SJSA1 (cell line): ENCODE data around the gene DNAH14. TPM values are rescaled to one million over a fixed set of nuclear protein-coding genes. Genes with fewer than 3 reads are reported as not detected.
"Not testable (repeated sequence)": the region's sequence is repeated elsewhere in the genome, so short reads cannot be mapped to it uniquely, and the experiment has no call there.

ENCODE experiments used
- DNase-seq, 2 experiments: peaks; one replicate each; pipeline ENCODE4 v3.0.0-alpha.2; 2015 to 2020; ENCODE audit warnings: low spot score in 2 of 2, low read depth in 1 of 2
- H3K27ac ChIP-seq: fragments of 250-450 bp; sonication (Bioruptor Pico); 2 replicates; pipeline ENCODE4 v1.5.1; 2020; ENCODE audit warnings: mild to moderate bottlenecking, moderate library complexity
- H3K27me3 ChIP-seq: fragments of 250-450 bp; sonication (Bioruptor Pico); replicated peaks from 2 replicates; pipeline ENCODE4 v1.5.1; 2020; ENCODE audit warnings: mild to moderate bottlenecking, moderate library complexity
- H3K36me3 ChIP-seq: fragments of 250-450 bp; sonication (Bioruptor Pico); 2 replicates; pipeline ENCODE4 v1.5.1; 2020; ENCODE audit warnings: mild to moderate bottlenecking
- H3K4me1 ChIP-seq: fragments of 250-450 bp; sonication (Bioruptor Pico); replicated peaks from 2 replicates; pipeline ENCODE4 v1.6.1; 2021; ENCODE audit warnings: mild to moderate bottlenecking
- H3K4me3 ChIP-seq: fragments of 250-450 bp; sonication (Bioruptor Pico); 2 replicates; pipeline ENCODE4 v1.5.1; 2020; ENCODE audit warnings: mild to moderate bottlenecking
- H3K9me3 ChIP-seq: fragments of 250-450 bp; sonication (Bioruptor Pico); replicated peaks from 2 replicates; pipeline ENCODE4 v1.5.1; 2020; ENCODE audit warnings: mild to moderate bottlenecking
- total RNA-seq: library from RNA; depleted of rRNA; stranded (reverse); fragments of >200 nt; shearing (Covaris generic); gene quantifications from 2 replicates; pipeline ENCODE4 v1.2.3, GENCODE V29; 2014

Gene DNAH14
- total RNA-seq, 1 experiment from 2014 or later = 51.7 TPM

DNA sequence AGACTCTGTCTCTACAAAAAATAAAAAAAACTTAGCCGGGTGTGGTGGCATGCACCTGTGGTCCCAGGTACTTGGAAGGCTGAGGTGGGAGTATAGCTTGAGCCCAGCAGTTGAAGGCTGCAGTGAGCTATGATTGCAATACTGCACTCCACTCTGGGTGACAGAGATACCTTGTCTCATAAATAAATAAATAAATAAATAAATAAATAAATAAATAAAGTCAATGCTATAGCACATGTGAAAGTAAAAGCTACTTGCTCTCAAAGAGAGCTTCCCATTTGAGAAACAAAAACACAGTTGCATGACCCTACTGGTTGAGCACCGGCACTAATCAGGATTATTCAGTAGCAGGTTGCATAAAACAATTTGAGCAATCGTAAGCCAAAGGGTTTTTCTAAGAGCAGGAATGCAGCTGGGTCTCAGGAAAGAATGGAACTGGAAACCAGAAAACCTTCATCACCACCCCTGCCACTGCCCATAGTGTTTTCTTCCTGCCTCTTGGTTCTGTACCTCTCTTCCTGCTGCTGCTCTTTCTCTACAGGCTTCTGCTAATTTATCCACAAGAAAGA, 29.3 kb upstream of the DNAH14 start:
- no peak overlapping the region for H3K27ac ChIP-seq
- no peaks in the 10 kb centered on the region for H3K36me3 ChIP-seq
- H3K9me3 ChIP-seq = peaks cover 5% of the 10 kb centered on the region
- H3K27me3 ChIP-seq = no peaks in the 10 kb centered on the region
- no peak for DNase-seq
- no peaks in the 10 kb centered on the region for H3K4me1 ChIP-seq
- H3K4me3 ChIP-seq = no peak overlapping the region

DNA sequence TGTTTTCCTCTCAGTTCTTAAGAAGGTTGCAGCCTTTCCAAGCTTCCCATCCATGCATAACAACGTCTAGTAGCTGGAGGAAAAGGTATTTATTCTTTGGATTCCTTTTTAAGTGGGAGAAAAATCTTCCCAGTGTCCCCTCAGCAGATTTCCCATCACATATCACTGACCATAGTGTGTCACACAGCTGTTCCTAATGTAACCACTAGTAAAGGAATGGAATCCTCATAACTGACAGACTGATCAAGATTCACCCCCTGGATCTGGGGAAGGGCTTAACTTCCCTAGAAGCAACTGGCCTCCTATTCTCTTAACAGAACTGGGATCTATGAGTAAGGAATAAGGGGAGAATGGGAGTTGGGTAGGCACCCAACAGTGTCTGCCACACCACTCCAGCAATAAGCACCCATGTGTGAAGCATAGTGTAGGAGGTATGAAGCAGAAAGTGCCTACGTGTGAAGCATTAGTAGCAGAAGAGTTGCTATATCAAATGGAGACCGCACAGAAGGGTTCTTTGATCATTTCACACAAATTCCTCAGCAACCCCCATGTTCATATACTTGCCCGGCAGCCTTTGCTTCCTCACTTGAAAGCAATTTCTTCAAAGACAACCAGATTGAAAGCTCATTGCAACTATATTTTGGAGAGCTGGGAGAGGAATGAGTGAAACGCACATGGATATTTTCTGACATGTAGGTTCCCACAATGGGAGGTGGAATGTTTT, 28.2 kb upstream of the DNAH14 start:
- Histone ChIP-seq H3K27me3 (no peaks in the 10 kb centered on the region), H3K4me1 (no peaks in the 10 kb centered on the region), H3K4me3 (no peak overlapping the region), H3K36me3 (no peaks in the 10 kb centered on the region), H3K27ac (no peak overlapping the region), H3K9me3 (peaks cover 5% of the 10 kb centered on the region)
- no peak for DNase-seq

DNA sequence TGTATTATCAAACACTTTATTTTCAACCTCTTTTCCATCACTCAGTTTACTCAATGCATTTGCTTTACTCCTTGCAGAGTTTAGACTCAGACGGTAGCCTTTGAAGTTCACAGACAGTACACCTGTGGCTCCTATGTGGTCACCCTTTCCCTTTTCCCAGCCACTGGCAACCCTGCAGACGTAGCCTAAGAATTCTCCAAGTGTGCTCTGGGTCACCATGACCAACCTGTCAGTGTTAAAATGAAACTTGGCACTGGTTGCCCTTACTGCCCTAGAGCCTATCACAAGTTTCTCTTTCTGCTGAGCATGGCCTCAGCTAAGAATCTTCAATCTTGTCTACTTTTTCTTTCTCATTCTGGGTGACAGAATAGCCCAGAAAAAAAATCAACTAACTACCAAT, 25.5 kb upstream of the DNAH14 start:
- no peak overlapping the region for H3K27ac ChIP-seq
- no peak overlapping the region for H3K4me3 ChIP-seq
- no peaks in the 10 kb centered on the region for H3K4me1 ChIP-seq
- no peaks in the 10 kb centered on the region; the same call in 1 of the 2 replicates for H3K27me3 ChIP-seq
- no peaks in the 10 kb centered on the region for H3K36me3 ChIP-seq
- DNase-seq = no peak
- no peaks in the 10 kb centered on the region; the same call in 1 of the 2 replicates for H3K9me3 ChIP-seq

DNA sequence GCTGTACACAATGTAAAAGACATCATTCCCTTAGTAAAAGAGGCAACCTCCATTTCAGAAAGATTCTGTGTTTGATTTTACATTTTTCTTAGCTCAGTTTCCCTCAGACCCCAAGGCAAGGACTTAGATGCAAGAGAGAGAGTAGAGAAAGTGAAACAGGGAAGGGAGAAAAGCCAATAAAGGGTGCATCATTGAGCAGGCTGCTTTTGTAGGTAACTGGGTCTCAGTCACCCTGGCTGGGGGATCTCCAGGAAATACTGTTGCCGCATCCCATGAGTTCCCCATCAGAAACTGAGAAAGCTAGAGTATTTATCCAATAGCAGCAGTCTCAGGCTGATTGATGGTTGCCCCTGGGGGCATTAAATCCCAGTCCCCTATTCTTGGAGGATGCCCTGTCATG, 23.1 kb upstream of the DNAH14 start:
- H3K4me3 ChIP-seq = no peak overlapping the region
- H3K27ac ChIP-seq = no peak overlapping the region
- no peaks in the 10 kb centered on the region for H3K4me1 ChIP-seq
- no peak for DNase-seq
- no peaks in the 10 kb centered on the region for H3K36me3 ChIP-seq
- H3K27me3 ChIP-seq = no peaks in the 10 kb centered on the region; the same call in 1 of the 2 replicates
- peaks cover 9% of the 10 kb centered on the region for H3K9me3 ChIP-seq

DNA sequence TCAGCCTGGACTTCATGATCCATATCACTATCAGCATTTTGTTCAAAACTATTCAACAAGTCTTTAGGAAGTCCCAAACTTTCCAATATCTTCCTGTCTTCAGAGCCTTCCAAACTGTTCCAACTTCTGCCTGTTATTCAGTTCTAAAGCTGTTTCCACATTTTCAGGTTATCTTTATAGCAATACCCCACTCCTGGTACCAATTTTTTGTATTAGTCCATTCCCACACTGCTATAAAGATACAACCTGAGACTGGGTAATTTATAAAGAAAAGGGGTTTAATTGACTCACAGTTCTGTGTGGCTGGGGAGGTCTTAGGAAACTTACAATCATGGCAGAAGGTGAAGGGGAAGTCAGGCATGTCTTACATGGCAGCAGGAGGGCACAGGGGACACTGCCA, 18.3 kb upstream of the DNAH14 start:
- Histone ChIP-seq H3K4me1 (no peaks in the 10 kb centered on the region), H3K27ac (no peak overlapping the region), H3K27me3 (no peaks in the 10 kb centered on the region; the same call in 1 of the 2 replicates), H3K36me3 (no peaks in the 10 kb centered on the region), H3K4me3 (no peak overlapping the region), H3K9me3 (peaks cover 9% of the 10 kb centered on the region)
- no peak for DNase-seq

DNA sequence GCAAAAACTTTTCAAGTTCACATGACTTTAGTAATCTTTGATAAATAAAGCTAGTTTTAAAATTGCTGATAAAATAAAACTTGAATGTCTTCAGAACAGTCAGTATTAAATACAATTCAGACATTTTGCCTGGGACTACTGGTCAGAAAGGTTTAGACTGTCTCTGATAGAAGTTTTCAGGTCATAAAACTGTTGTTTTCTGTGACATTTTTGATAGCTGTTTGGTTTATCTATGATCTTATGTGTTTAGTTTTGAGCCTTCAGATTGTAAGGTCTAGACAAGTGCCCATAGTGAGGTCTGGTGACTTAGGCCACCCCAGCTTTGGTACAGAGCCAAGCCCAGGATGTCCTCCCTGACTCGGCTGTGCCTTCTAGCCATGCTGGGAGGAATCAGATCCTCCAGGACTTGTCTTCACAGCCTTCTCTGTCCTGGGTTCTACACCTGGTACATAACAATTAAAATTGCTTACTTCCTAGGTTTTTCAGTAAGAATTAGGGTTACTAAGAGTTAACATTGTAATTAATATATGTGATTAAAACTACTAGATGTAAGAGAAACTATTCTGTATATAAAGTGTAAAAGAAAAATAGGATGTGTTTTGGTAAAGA, 15.1 kb upstream of the DNAH14 start:
- peaks cover 9% of the 10 kb centered on the region for H3K9me3 ChIP-seq
- no peak overlapping the region for H3K27ac ChIP-seq
- no peaks in the 10 kb centered on the region for H3K27me3 ChIP-seq
- no peak overlapping the region for H3K4me3 ChIP-seq
- no peak for DNase-seq
- H3K4me1 ChIP-seq = peaks cover 11% of the 10 kb centered on the region
- no peaks in the 10 kb centered on the region for H3K36me3 ChIP-seq

DNA sequence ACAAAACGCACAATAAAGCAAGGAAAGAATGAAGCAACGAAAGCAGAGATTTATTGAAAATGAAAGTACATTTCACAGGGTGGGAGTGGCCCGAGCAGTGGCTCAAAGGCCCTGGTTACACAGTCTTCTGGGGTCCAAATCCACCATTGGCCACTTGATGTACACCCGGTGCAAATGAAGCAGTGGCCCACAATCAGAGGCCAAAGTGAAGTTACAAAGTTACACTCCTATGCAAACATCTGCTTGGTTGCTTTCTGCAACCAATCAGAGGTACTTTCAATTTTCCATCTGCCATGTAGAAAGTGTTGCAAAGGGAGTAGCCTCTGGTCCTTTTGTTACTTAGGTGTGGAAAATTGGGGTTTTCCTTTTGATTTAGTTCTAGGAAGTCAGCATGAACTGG, 10.0 kb upstream of the DNAH14 start:
- Histone ChIP-seq H3K4me3 (peak overlapping the region; percentile 9), H3K36me3 (no peaks in the 10 kb centered on the region), H3K4me1 (peaks cover 14% of the 10 kb centered on the region), H3K27ac (no peak overlapping the region), H3K9me3 (no peaks in the 10 kb centered on the region; the same call in 1 of the 2 replicates), H3K27me3 (no peaks in the 10 kb centered on the region; the same call in 1 of the 2 replicates)
- DNase-seq = peak in 1 of 2 experiments; percentile 8

DNA sequence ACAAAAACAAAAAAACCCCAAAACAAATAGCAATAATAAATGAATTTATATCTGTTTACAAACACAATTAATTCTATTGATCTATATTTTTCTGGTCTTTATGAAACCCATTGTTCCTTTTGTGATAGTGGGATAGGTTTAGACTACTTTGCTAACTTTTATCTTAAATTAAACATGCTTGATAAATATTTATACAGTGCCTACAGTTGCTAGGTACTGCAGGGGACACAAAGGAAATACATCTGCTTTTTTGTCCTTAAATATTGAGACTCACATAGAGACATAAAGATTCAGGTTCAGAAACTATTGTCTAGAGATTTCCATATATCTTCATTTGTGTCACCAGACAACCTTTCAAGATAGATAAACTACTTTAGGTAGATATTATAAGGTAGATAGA, 8.5 kb upstream of the DNAH14 start:
- no peaks in the 10 kb centered on the region for H3K36me3 ChIP-seq
- H3K9me3 ChIP-seq = no peaks in the 10 kb centered on the region; the same call in 1 of the 2 replicates
- no peak for DNase-seq
- no peaks in the 10 kb centered on the region; the same call in 1 of the 2 replicates for H3K27me3 ChIP-seq
- peaks cover 14% of the 10 kb centered on the region for H3K4me1 ChIP-seq
- H3K4me3 ChIP-seq = no peak overlapping the region
- H3K27ac ChIP-seq = no peak overlapping the region

DNA sequence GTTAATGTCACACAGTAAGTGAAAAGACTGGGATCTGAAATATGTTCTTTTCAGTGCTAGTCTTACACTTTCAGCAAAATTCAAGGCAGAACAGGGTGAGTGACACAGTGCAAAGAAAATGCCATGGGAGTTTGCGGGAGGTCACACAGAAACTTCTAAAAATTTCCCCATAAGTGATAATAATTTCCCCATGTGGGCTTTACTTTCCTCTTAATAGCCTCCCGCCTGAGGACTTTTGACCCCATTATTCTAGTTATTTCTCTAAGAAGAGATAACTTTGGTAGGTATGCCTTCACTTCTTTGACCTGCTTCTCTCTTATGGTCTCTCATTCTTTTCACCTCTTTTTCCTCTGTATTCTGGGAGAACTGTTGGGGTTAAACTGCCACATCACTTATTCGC, 8.1 kb upstream of the DNAH14 start:
- no peak overlapping the region for H3K27ac ChIP-seq
- no peaks in the 10 kb centered on the region; the same call in 1 of the 2 replicates for H3K9me3 ChIP-seq
- H3K36me3 ChIP-seq = no peaks in the 10 kb centered on the region
- H3K4me1 ChIP-seq = peaks cover 14% of the 10 kb centered on the region
- no peak for DNase-seq
- no peak overlapping the region for H3K4me3 ChIP-seq
- no peaks in the 10 kb centered on the region; the same call in 1 of the 2 replicates for H3K27me3 ChIP-seq

DNA sequence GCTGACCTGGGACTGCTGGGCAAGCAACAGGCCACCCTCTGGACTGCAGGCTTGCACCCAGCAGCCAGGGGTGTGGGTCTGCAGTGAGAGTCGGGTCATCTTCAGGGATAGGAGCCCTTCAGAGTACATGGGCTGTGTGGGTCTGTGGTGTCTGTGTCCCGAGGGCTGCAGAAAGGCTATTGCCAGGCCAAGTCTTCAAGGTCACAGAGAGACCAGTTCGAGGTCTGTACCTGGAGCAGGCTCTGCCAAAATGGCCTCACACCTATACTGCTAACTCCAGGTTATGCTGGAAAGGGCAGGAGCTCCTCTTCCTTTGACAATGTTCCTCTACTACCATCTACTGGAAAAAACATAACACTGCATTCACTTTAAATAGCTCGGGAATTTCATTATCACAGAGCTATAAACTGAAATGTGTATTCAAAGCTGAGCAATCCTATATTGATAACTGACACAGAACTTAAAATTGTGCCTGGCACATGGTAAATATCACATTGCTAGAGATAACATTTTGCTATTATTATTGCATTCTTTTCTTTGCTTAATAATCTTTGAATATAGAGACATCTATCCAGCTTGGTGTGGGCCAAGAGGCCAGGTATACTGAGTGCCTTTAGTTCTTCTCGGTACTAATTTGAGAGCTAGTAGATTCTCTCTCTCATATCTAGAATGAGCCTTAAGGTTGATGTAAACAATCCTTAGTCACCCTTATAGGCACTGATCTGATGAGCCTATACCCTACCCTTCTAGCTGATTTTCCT, 6.9 kb upstream of the DNAH14 start:
- H3K27ac ChIP-seq = no peak overlapping the region
- H3K36me3 ChIP-seq = no peaks in the 10 kb centered on the region
- no peak overlapping the region for H3K4me3 ChIP-seq
- no peaks in the 10 kb centered on the region; the same call in 1 of the 2 replicates for H3K27me3 ChIP-seq
- peak in 1 of 2 experiments; percentile 41 for DNase-seq
- peaks cover 14% of the 10 kb centered on the region for H3K4me1 ChIP-seq
- no peaks in the 10 kb centered on the region; the same call in 1 of the 2 replicates for H3K9me3 ChIP-seq

DNA sequence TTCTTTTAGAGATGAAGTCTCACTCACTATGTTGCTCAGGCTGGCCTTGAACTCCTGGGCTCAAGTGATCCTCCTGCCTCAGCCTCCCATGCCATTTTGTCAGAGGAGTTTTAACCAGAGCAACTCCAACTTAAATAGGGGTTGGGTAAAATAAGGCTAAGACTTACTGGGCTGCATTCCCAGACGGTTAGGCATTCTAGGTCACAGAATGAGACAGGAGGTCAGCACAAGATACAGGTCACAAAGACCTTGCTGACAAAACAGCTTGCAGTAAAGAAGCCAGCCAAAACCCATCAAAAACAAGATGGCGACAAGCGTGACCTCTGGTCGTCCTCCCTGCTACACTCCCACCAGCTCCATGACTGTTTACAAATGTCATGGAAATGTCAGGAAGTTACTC, 5.7 kb upstream of the DNAH14 start:
- Histone ChIP-seq H3K36me3 (no peaks in the 10 kb centered on the region), H3K9me3 (no peaks in the 10 kb centered on the region; the same call in 1 of the 2 replicates), H3K27ac (no peak overlapping the region), H3K27me3 (no peaks in the 10 kb centered on the region; the same call in 1 of the 2 replicates), H3K4me3 (no peak overlapping the region), H3K4me1 (0 out of 2 replicates have a peak, but pooled peaks cover 8% of the 10 kb centered on the region)
- DNase-seq = no peak

DNA sequence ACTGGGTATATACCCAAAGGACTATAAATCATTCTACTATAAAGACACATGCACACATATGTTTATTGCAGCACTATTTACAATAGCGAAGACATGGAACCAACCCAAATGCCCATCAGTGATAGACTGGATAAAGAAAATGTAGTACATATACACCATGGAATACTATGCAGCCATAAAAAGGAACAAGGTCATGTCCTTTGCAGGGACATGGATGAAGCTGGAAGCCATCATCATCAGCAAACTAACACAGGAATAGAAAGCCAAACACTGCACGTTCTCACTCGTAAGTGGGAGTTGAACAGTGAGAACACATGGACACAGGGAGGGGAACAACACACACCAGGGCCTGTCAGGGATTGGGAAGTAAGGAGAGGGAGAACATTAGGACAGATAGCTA, 1.8 kb upstream of the DNAH14 start:
- not testable (repeated sequence) for H3K4me1 ChIP-seq, H3K4me3 ChIP-seq, H3K36me3 ChIP-seq, H3K9me3 ChIP-seq, H3K27me3 ChIP-seq, H3K27ac ChIP-seq, DNase-seq

DNA sequence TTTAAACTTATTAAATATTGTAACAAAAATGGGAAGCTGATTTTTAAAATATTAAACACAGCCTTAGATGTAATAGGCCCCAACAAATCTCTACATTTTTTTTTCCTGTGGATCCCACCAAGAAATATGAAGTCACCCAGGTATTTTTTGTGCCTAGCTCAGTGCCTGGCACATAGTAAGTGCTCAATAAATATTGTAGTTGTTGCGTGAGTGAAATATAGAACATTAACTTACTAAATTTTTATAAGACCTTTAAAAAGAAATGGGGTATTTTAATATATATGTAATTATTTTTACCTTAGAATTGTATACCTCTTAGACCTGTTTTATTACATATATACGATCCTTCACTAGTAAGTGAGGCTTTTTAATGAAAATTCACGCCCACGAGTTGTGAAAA, 569 bp upstream of the DNAH14 start:
- Histone ChIP-seq H3K9me3 (peaks cover 5% of the 10 kb centered on the region), H3K4me1 (peaks cover 7% of the 10 kb centered on the region), H3K27ac (no peak overlapping the region), H3K27me3 (no peaks in the 10 kb centered on the region), H3K36me3 (peaks cover 9% of the 10 kb centered on the region), H3K4me3 (peak overlapping the region; percentile 82)
- DNase-seq = no peak
